ENCODE results near the gene FAM151A. TPM values are rescaled to one million over a fixed set of nuclear protein-coding genes. Genes with fewer than 3 reads are reported as not detected.

Gene FAM151A
- total RNA-seq, 1 experiment from 2014 or later: not detected

- DNase-seq: no peak
- intact Hi-C loops (cut with micrococcal nuclease; ENCODE audit: unreplicated experiment): no loop called here
- Mint-ChIP-seq H3K9me3 (ENCODE audit: low read depth, unreplicated experiment) (no peaks in the 10 kb centered on the region), H3K4me3 (ENCODE audit: low read depth, unreplicated experiment) (no peak overlapping the region), H3K36me3 (ENCODE audit: insufficient read depth, unreplicated experiment) (no peaks in the 10 kb centered on the region), H3K4me1 (ENCODE audit: low read depth, unreplicated experiment) (peaks cover 13% of the 10 kb centered on the region), H3K27ac (ENCODE audit: unreplicated experiment) (no peak overlapping the region), H3K27me3 (ENCODE audit: unreplicated experiment) (peaks cover 22% of the 10 kb centered on the region)
- CTCF ChIA-PET: no interaction called here
- no TSS peak for BruUV-seq (replicated peaks)
- no peak for TF ChIP-seq CTCF (IDR thresholded peaks at IDR 0.05; ENCODE audit: unreplicated experiment)
Measured at GRCh38 chr1:54614563-54614962, 8.8 kb downstream of the FAM151A start.

- no TSS peak for BruUV-seq (replicated peaks)
- H3K27ac Mint-ChIP-seq (ENCODE audit: unreplicated experiment): no peak overlapping the region
- no peaks in the 10 kb centered on the region for H3K9me3 Mint-ChIP-seq (ENCODE audit: low read depth, unreplicated experiment)
- intact Hi-C loops (cut with micrococcal nuclease; ENCODE audit: unreplicated experiment): no loop called here
- CTCF ChIA-PET: no interaction called here
- no peak overlapping the region for H3K4me3 Mint-ChIP-seq (ENCODE audit: low read depth, unreplicated experiment)
- peaks cover 22% of the 10 kb centered on the region for H3K27me3 Mint-ChIP-seq (ENCODE audit: unreplicated experiment)
- no peaks in the 10 kb centered on the region for H3K36me3 Mint-ChIP-seq (ENCODE audit: insufficient read depth, unreplicated experiment)
- TF ChIP-seq CTCF (IDR thresholded peaks at IDR 0.05; ENCODE audit: unreplicated experiment): no peak
- H3K4me1 Mint-ChIP-seq (ENCODE audit: low read depth, unreplicated experiment): peaks cover 13% of the 10 kb centered on the region
- DNase-seq: no peak
Measured at GRCh38 chr1:54614024-54614423, 9.3 kb downstream of the FAM151A start.

GRCh38 chr1:54611621-54612020 is 11.7 kb downstream of the FAM151A start:
- intact Hi-C loops (cut with micrococcal nuclease; ENCODE audit: unreplicated experiment): no loop called here
- H3K4me3 Mint-ChIP-seq (ENCODE audit: low read depth, unreplicated experiment): no peak overlapping the region
- peaks cover 13% of the 10 kb centered on the region for H3K4me1 Mint-ChIP-seq (ENCODE audit: low read depth, unreplicated experiment)
- peaks cover 22% of the 10 kb centered on the region for H3K27me3 Mint-ChIP-seq (ENCODE audit: unreplicated experiment)
- no peak for TF ChIP-seq CTCF (IDR thresholded peaks at IDR 0.05; ENCODE audit: unreplicated experiment)
- H3K9me3 Mint-ChIP-seq (ENCODE audit: low read depth, unreplicated experiment): no peaks in the 10 kb centered on the region
- H3K36me3 Mint-ChIP-seq (ENCODE audit: insufficient read depth, unreplicated experiment): no peaks in the 10 kb centered on the region
- BruUV-seq (replicated peaks): no TSS peak
- CTCF ChIA-PET: interaction anchor here (1.5 kb wide), 1 partner anchor 38 kb away, joined by 3 read pairs; no protein-coding TSS in a partner anchor
- no peak overlapping the region for H3K27ac Mint-ChIP-seq (ENCODE audit: unreplicated experiment)
- no peak for DNase-seq

- Mint-ChIP-seq H3K9me3 (ENCODE audit: low read depth, unreplicated experiment) (no peaks in the 10 kb centered on the region), H3K4me1 (ENCODE audit: low read depth, unreplicated experiment) (peaks cover 13% of the 10 kb centered on the region), H3K27me3 (ENCODE audit: unreplicated experiment) (peaks cover 22% of the 10 kb centered on the region), H3K27ac (ENCODE audit: unreplicated experiment) (no peak overlapping the region), H3K4me3 (ENCODE audit: low read depth, unreplicated experiment) (no peak overlapping the region), H3K36me3 (ENCODE audit: insufficient read depth, unreplicated experiment) (no peaks in the 10 kb centered on the region)
- BruUV-seq (replicated peaks): no TSS peak
- no peak for DNase-seq
- no peak for TF ChIP-seq CTCF (IDR thresholded peaks at IDR 0.05; ENCODE audit: unreplicated experiment)
- intact Hi-C loops (cut with micrococcal nuclease; ENCODE audit: unreplicated experiment): no loop called here
- CTCF ChIA-PET: interaction anchor here (0.9 to 1.5 kb wide), 2 partner anchors 37 to 111 kb away, joined by 3 read pairs; no protein-coding TSS in a partner anchor
Measured at GRCh38 chr1:54610601-54611580, 12.4 kb downstream of the FAM151A start.
